MM.1S (cell line): ENCODE data around the gene COG5.

Experiments used
- EZH2 ChIP-seq: fragments of 300-600 bp; sonication (generic); optimal IDR thresholded peaks from 2 replicates; pipeline ENCODE3; 2017; ENCODE audit warnings: low read depth, mild to moderate bottlenecking, antibody characterized with exemption, low read length, mixed read lengths
- TF ChIP-seq, protein P1 (sequence below): fragments of 300-600 bp; sonication (generic); IDR thresholded peaks from 2 replicates; pipeline ENCODE4 v1.5.1; 2016; ENCODE audit warnings: antibody characterized with exemption, low read length, mixed read lengths

DNA sequence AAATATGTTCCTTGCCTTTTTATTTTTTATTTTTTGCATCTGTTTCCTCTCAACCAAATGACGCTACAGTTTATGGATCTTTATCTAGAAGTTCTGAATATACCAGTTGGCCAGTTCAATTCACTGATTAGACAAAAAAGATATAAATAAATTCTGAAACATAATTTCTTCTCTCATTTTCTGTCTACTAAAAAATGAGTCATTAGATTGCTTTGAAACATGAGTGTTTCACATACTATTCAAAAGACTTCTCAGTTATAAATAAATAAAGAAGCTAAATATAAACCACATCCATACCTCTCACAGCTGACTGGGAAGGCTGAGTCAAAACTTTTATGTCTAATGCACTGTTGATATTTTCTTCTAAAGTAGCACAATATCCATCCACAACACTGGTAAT lies 191.4 kb downstream of the COG5 start:
- TF ChIP-seq EZH2 = no peak
- TF ChIP-seq, protein P1, sequence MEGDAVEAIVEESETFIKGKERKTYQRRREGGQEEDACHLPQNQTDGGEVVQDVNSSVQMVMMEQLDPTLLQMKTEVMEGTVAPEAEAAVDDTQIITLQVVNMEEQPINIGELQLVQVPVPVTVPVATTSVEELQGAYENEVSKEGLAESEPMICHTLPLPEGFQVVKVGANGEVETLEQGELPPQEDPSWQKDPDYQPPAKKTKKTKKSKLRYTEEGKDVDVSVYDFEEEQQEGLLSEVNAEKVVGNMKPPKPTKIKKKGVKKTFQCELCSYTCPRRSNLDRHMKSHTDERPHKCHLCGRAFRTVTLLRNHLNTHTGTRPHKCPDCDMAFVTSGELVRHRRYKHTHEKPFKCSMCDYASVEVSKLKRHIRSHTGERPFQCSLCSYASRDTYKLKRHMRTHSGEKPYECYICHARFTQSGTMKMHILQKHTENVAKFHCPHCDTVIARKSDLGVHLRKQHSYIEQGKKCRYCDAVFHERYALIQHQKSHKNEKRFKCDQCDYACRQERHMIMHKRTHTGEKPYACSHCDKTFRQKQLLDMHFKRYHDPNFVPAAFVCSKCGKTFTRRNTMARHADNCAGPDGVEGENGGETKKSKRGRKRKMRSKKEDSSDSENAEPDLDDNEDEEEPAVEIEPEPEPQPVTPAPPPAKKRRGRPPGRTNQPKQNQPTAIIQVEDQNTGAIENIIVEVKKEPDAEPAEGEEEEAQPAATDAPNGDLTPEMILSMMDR = no peak
